Thymus (tissue), 11 donors: ENCODE data around the gene IL1RAPL1. TPM values are rescaled to one million over a fixed set of nuclear protein-coding genes. Genes with fewer than 3 reads are reported as not detected.

Experiments
- DNase-seq, 9 donors: peaks; one replicate each; pipeline ENCODE4 v3.0.0-alpha.2; 2013; ENCODE audit warnings: low spot score in 9 of 9, low read depth in 6 of 9, missing footprints in 1 of 9
- H3K27ac ChIP-seq, 2 donors: one replicate each; pipeline ENCODE4 v1.5.1; 2013; ENCODE audit warnings: control low read depth in 1 of 2, low read depth in 1 of 2, low read length in 1 of 2, mild to moderate bottlenecking in 1 of 2, moderate library complexity in 1 of 2
- H3K27me3 ChIP-seq, 2 donors: one replicate each; pipeline ENCODE4 v1.5.1; 2013; ENCODE audit warnings: low read length in 1 of 2; ENCODE audit not compliant: control insufficient read depth in 2 of 2, insufficient read depth in 1 of 2
- H3K36me3 ChIP-seq, 2 donors: one replicate each; pipeline ENCODE4 v1.5.1; 2013; ENCODE audit warnings: low read length in 1 of 2, mild to moderate bottlenecking in 1 of 2, moderate library complexity in 1 of 2; ENCODE audit not compliant: control insufficient read depth in 2 of 2, insufficient read depth in 2 of 2
- H3K4me1 ChIP-seq, 2 donors: one replicate each; pipeline ENCODE4 v1.5.1; 2013; ENCODE audit warnings: low read length in 2 of 2; ENCODE audit not compliant: control insufficient read depth in 2 of 2, insufficient read depth in 2 of 2
- H3K4me3 ChIP-seq, 2 donors: one replicate each; pipeline ENCODE4 v1.5.1; 2013; ENCODE audit warnings: low read length in 2 of 2, control low read depth in 1 of 2, mild to moderate bottlenecking in 1 of 2
- H3K9me3 ChIP-seq, 2 donors: one replicate each; pipeline ENCODE4 v1.5.1; 2013; ENCODE audit warnings: low read length in 1 of 2, mild to moderate bottlenecking in 1 of 2; ENCODE audit not compliant: control insufficient read depth in 2 of 2, insufficient read depth in 1 of 2
- WGBS: extraction: QIAGEN DNeasy Blood & Tissue Kit; methylation state at CpG from one replicate; pipeline ENCODE4 v1.1.7; 2013; 5-methylcytosine and 5-hydroxymethylcytosine counted together
- polyA plus RNA-seq: library from polyadenylated mRNA; stranded (reverse); fragments of 200-250 nt; gene quantifications from one replicate; pipeline ENCODE4 v1.2.3, GENCODE V29; 2013
- total RNA-seq: library from RNA; stranded (reverse); fragments of 120-200 nt; gene quantifications from one replicate; pipeline ENCODE4 v1.2.4, GENCODE V29; 2013
- donor health status: healthy.

Gene IL1RAPL1
- total and polyA plus RNA-seq, 2 donors, result 0.02 to 0.33 TPM

DNA sequence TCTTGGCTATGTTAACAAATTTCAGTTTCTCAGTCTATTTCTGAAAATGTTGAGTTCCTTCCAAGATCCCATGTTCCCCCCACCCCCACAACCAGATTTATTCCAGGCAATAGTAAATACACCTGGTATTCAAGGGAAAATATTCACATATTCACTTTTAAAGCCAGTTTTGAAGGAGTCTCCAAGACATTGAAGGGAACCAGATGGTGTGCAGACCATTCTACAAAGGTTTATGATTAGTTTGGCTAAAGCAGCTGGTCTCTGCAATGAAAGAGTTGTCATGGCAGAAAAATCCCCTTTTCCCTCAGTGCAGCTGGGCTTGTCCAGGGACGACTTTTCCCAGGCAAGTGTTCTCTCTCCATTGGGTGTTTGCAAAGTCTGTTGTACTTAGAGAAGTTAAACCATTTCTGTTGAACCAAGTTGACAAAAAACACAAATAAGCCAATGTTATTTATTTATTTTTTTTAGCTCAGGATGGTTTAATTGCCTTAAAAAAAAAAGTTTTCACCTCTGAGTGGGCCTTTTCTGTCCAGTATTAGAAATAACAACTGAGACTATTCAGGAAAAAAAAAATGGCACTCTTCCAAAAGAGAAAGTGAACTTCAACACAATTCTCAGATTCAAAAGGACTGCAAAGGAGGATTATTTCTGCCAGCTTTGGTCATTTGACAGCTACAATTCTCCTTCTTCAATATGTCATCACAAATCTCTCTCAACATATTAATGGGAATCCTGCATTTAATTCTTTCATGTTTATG, 410.6 kb downstream of the IL1RAPL1 start:
- DNase-seq, result no peak
- WGBS, result 91% methylated on average over 1 of the region's 1 CpG
- Histone ChIP-seq H3K27me3 (no peaks in the 10 kb centered on the region), H3K4me1 (no peaks in the 10 kb centered on the region), H3K36me3 (no peaks in the 10 kb centered on the region), H3K4me3 (no peak overlapping the region), H3K9me3 (no peaks in the 10 kb centered on the region), H3K27ac (no peak overlapping the region)

DNA sequence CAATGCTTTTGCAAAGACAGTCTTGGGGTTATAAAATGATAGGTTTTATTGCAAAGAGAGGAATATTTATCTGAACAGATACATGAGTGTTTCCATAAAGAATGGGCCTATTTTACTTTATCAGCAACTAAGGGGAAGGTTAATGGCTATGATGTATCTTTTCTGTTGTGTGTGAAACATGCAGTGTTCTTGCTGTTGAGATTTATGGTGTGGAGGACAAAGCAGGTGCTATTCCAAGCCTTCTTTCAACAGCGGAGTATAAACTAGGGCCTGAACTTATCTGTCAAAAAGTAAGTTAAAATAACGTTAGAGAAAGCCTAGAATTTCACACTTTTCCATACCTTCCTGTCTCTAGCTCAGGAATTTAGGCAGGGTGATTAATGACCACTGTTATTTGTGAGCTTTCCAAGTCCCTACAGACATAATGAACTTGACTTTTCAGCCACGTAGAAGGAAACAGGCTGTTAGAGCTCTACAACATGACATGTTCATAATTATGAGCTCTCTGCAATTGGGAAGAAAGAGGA, 411.4 kb downstream of the IL1RAPL1 start:
- Histone ChIP-seq H3K4me3 (no peak overlapping the region), H3K27me3 (no peaks in the 10 kb centered on the region), H3K9me3 (no peaks in the 10 kb centered on the region), H3K36me3 (no peaks in the 10 kb centered on the region), H3K4me1 (no peaks in the 10 kb centered on the region), H3K27ac (no peak overlapping the region)
- no peak for DNase-seq
- whole genome bisulfite sequencing, result 36% methylated on average over 3 of the region's 3 CpGs

DNA sequence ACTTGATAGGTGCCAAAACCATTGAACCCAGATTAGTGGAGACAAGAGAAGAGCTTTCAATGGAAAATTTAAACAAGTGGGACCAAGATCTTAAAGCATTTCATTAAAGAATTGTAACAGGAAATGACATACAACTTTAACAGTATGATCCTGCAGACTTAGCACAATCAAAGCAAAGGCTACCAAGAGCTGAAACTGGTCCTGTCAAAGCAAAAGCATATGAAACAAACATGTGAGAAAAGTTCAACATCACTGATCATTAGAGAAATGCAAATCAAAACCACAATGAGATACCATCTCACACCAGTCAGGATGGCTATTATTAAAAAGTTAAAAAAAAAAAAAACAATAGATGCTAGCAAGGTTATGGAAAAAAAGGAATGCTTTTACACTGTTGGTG, 425.6 kb downstream of the IL1RAPL1 start:
- H3K9me3 ChIP-seq, result no peaks in the 10 kb centered on the region
- no peak overlapping the region for H3K4me3 ChIP-seq
- H3K36me3 ChIP-seq, result no peaks in the 10 kb centered on the region
- H3K27me3 ChIP-seq, result no peaks in the 10 kb centered on the region
- no peak for DNase-seq
- H3K27ac ChIP-seq, result no peak overlapping the region
- no peaks in the 10 kb centered on the region for H3K4me1 ChIP-seq

DNA sequence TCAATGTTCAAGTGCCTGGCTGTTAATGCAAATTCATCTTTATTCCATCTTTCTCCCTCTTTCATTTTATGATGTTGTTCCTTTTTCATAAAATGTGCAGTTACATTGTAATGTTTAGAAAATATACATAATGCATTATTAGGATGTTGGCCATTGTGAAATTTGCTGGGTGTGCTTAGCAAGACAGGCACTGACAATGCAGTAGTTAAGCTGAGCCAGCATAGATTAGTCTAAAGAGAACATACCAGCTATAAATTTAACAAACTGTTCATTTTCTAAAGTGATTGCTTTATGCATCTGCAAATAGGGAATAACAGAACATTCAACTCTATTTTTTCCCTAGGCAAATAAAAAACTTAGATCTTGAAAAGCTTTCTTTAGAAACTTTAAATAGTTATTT, 436.0 kb downstream of the IL1RAPL1 start:
- no peaks in the 10 kb centered on the region for H3K36me3 ChIP-seq
- no peaks in the 10 kb centered on the region for H3K4me1 ChIP-seq

DNA sequence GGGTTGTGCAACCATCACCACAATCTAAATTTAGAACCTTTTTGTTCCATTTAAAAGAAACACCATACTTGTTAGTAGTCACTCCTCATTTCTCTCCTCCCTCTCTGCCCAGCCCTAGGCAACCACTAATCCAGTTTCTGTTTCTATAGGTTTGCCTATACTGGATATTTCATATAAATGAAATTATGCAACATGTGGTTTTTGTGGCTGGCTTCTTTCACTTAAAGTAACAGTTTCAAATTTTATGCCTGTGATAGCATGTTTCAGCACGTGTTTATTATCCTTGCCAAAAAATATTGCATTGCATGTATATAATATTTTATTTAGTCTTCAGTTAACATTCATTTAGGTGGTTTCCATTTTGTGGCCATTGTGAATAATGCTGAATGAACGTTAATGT, 437.6 kb downstream of the IL1RAPL1 start:
- Histone ChIP-seq H3K27me3 (no peaks in the 10 kb centered on the region), H3K4me3 (no peak overlapping the region), H3K4me1 (no peaks in the 10 kb centered on the region), H3K36me3 (no peaks in the 10 kb centered on the region), H3K27ac (no peak overlapping the region), H3K9me3 (peaks cover 0 to 4% of the 10 kb centered on the region in 2 donors)
- no peak for DNase-seq
- 69% methylated on average over 2 of the region's 2 CpGs for WGBS

More for the DNA sequence above, 436.0 kb downstream of the IL1RAPL1 start:
- no peak overlapping the region for H3K27ac ChIP-seq
- DNase-seq, result no peak
- H3K9me3 ChIP-seq, result no peaks in the 10 kb centered on the region
- H3K4me3 ChIP-seq, result no peak overlapping the region
- H3K27me3 ChIP-seq, result no peaks in the 10 kb centered on the region

DNA sequence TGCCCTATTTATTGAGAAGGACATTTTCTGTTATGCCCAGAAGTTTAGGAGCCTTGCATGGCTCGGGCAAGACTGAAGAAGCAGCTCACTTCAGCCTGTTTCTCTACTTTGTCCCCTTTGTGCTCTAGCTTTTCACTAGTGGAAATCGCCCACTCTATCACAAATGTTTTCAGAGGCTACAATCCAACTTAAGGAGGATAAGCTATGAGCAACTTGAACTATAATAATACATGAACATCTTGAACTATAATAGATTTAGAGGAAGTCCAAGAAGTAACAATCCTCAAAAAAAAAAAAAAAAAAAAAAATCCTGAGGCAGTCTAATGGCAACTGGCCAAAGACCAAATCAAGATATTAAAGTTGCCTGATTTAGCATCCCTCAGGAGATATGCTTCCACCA, 452.3 kb downstream of the IL1RAPL1 start:
- WGBS, result 79% methylated on average over 2 of the region's 2 CpGs
- no peak overlapping the region for H3K4me3 ChIP-seq
- H3K36me3 ChIP-seq, result no peaks in the 10 kb centered on the region
- no peak overlapping the region for H3K27ac ChIP-seq
- H3K4me1 ChIP-seq, result no peaks in the 10 kb centered on the region
- H3K27me3 ChIP-seq, result no peaks in the 10 kb centered on the region
- no peak for DNase-seq
- H3K9me3 ChIP-seq, result no peaks in the 10 kb centered on the region

DNA sequence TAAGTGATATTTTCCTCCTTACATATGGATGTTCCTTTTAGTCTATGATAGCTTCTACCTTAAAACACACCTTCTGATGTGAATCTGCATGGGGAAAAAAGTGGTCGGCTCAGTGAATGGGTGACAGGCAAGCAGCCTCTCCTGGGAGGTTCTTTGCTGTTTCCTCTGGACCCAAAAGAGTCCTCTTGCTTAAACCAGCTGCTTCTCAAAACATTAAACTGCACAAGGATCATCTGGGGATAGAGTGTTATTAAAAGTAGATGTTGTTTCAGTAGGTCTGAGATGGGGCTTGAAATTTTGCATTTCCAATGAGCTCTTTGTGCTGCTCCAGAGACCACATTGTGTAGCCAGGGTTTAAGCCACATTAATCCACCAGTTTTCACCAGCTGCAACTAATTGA, 452.9 kb downstream of the IL1RAPL1 start:
- Histone ChIP-seq H3K36me3 (no peaks in the 10 kb centered on the region), H3K4me1 (no peaks in the 10 kb centered on the region), H3K27me3 (no peaks in the 10 kb centered on the region), H3K27ac (no peak overlapping the region), H3K4me3 (no peak overlapping the region), H3K9me3 (no peaks in the 10 kb centered on the region)
- DNase-seq, result no peak
- WGBS, result 81% methylated on average over 1 of the region's 1 CpG

DNA sequence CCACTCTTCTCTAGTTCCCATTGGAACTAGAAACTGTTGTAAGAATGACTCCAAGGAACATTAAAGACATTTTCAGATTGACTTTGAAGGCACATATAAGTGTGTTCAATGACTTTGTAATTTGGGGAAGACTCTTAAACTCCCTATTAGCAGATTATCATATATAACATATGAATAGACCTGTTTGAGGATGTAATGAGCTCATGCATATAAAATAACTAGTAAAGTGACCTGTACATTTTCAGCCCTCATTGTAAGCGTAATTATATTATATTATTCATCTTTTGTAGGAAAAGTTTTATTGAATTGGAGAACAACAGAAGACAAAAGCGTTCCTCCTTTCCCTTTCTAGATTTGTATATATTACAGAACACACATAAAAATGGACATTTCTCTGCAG, 455.1 kb downstream of the IL1RAPL1 start:
- Histone ChIP-seq H3K27ac (no peak overlapping the region), H3K27me3 (no peaks in the 10 kb centered on the region), H3K4me3 (no peak overlapping the region), H3K36me3 (no peaks in the 10 kb centered on the region), H3K9me3 (no peaks in the 10 kb centered on the region), H3K4me1 (no peaks in the 10 kb centered on the region)
- no peak for DNase-seq
- 90% methylated on average over 2 of the region's 2 CpGs for WGBS

DNA sequence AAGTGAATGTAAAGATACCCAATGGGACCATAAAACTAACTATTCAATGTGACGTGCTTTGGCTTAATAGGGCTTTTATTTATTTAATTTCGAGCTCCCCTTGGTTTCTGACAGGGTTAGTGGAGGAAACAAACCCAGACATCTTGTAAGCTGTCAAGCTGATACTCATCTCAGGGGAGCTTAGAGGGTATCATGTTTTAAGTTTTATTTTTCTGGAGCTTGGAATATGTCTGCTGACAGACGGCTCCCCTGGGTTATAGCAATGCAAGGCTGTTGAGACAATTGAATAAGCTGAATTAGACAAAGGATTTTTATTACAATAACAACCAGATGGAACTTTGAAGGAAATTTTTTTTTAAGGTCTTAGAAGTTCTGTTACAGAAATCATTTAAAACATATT, 456.5 kb downstream of the IL1RAPL1 start:
- no peaks in the 10 kb centered on the region for H3K9me3 ChIP-seq
- no peak for DNase-seq
- no peaks in the 10 kb centered on the region for H3K36me3 ChIP-seq
- WGBS, result 90% methylated on average over 3 of the region's 3 CpGs
- no peaks in the 10 kb centered on the region for H3K27me3 ChIP-seq
- H3K27ac ChIP-seq, result no peak overlapping the region
- H3K4me1 ChIP-seq, result no peaks in the 10 kb centered on the region
- H3K4me3 ChIP-seq, result no peak overlapping the region
